IPS DF 4.7 (cell line): Measurements from ENCODE around the gene TNRC6C.
"Not testable (repeated sequence)": the region's sequence is repeated elsewhere in the genome, so short reads cannot be mapped to it uniquely, and the experiment has no call there.

Experiments used
- DNase-seq: peaks from one replicate; pipeline ENCODE4 v3.0.0-alpha.2; 2013; ENCODE audit warnings: low spot score; ENCODE audit errors: extremely low read depth

Gene TNRC6C

GRCh38 chr17:78135858-78136500, 177.5 kb downstream of the TNRC6C start:
- DNase-seq: no peak

- DNase-seq: no peak
Measured at GRCh38 chr17:78137392-78138203, 179.1 kb downstream of the TNRC6C start.

- DNase-seq: no peak
Measured at GRCh38 chr17:78138204-78139060, 179.9 kb downstream of the TNRC6C start.

GRCh38 chr17:78139861-78140168, 181.3 kb downstream of the TNRC6C start:
- not testable (repeated sequence) for DNase-seq

- DNase-seq: peak; percentile 87
Measured at GRCh38 chr17:78140169-78141051, 181.9 kb downstream of the TNRC6C start.

GRCh38 chr17:78141437-78142118, 183.1 kb downstream of the TNRC6C start:
- DNase-seq: no peak

- no peak for DNase-seq
Measured at GRCh38 chr17:78142119-78142861, 183.8 kb downstream of the TNRC6C start.

- no peak for DNase-seq
Measured at GRCh38 chr17:78143214-78144146, 185.0 kb downstream of the TNRC6C start.

- DNase-seq: no peak
Measured at GRCh38 chr17:78144147-78144719, 185.7 kb downstream of the TNRC6C start.

- no peak for DNase-seq
Measured at GRCh38 chr17:78144736-78145641, 186.5 kb downstream of the TNRC6C start.

- no peak for DNase-seq
Measured at GRCh38 chr17:78146471-78146869, 188.0 kb downstream of the TNRC6C start.

GRCh38 chr17:78146881-78147280, 188.4 kb downstream of the TNRC6C start:
- no peak for DNase-seq

GRCh38 chr17:78147315-78147998, 189.0 kb downstream of the TNRC6C start:
- no peak for DNase-seq

GRCh38 chr17:78148286-78149016, 189.9 kb downstream of the TNRC6C start:
- DNase-seq: no peak

GRCh38 chr17:78151514-78152008, 193.1 kb downstream of the TNRC6C start:
- DNase-seq: no peak
